Glomerular visceral epithelial cell (primary cell): ENCODE measurements around the gene CIDEA.
"Not testable (repeated sequence)": the region's sequence is repeated elsewhere in the genome, so short reads cannot be mapped to it uniquely, and the experiment has no call there.

ENCODE experiments used
- DNase-seq: peaks from one replicate; pipeline ENCODE4 v3.0.0-alpha.2; 2016; ENCODE audit errors: extremely low spot score

CIDEA gene

GRCh38 chr18:12254136-12254819, at the start of gene CIDEA:
Gene CIDEA, plus strand, starts transcription at chr18:12254361. Its CDS starts 23 bp downstream, at chr18:12254384.
- no peak for DNase-seq

GRCh38 chr18:12208296-12209153, 45.6 kb upstream of the CIDEA start:
- not testable (repeated sequence) for DNase-seq

- not testable (repeated sequence) for DNase-seq
These were observed 41.9 kb upstream of the CIDEA start for GRCh38 chr18:12212308-12212707.

GRCh38 chr18:12214296-12215005, 39.7 kb upstream of the CIDEA start:
- not testable (repeated sequence) for DNase-seq

- DNase-seq, result not testable (repeated sequence)
These were observed 37.7 kb upstream of the CIDEA start for GRCh38 chr18:12216471-12216870.

- DNase-seq, result peak; percentile 32
These were observed 35.6 kb upstream of the CIDEA start for GRCh38 chr18:12218603-12219002.

- not testable (repeated sequence) for DNase-seq
These were observed 32.1 kb upstream of the CIDEA start for GRCh38 chr18:12222041-12222440.

- DNase-seq, result not testable (repeated sequence)
These were observed 30.8 kb upstream of the CIDEA start for GRCh38 chr18:12223326-12223725.

GRCh38 chr18:12226807-12227206, 27.4 kb upstream of the CIDEA start:
- not testable (repeated sequence) for DNase-seq

GRCh38 chr18:12227399-12228186, 26.6 kb upstream of the CIDEA start:
- not testable (repeated sequence) for DNase-seq

- DNase-seq, result not testable (repeated sequence)
These were observed 25.9 kb upstream of the CIDEA start for GRCh38 chr18:12228308-12228707.

GRCh38 chr18:12230561-12230960, 23.6 kb upstream of the CIDEA start:
- DNase-seq, result not testable (repeated sequence)

GRCh38 chr18:12231040-12231882, 22.9 kb upstream of the CIDEA start:
- no peak for DNase-seq

- DNase-seq, result no peak
These were observed 22.2 kb upstream of the CIDEA start for GRCh38 chr18:12231986-12232385.

GRCh38 chr18:12233378-12233777, 20.8 kb upstream of the CIDEA start:
- DNase-seq, result no peak

GRCh38 chr18:12234451-12235190, 19.5 kb upstream of the CIDEA start:
- DNase-seq, result no peak

- no peak for DNase-seq
These were observed 18.0 kb upstream of the CIDEA start for GRCh38 chr18:12236141-12236540.

- peak; percentile 60 for DNase-seq
These were observed 17.0 kb upstream of the CIDEA start for GRCh38 chr18:12236934-12237832.

- DNase-seq, result no peak
These were observed 15.3 kb upstream of the CIDEA start for GRCh38 chr18:12238826-12239225.
